ENCODE measurements around the gene BMI1. TPM values are rescaled to one million over a fixed set of nuclear protein-coding genes. Genes with fewer than 3 reads are reported as not detected.

The BMI1 gene
- total and polyA plus RNA-seq, 2 of the 4 experiments (the other 2 are of a cell fraction) = 19.7 to 25.8 TPM

DNA sequence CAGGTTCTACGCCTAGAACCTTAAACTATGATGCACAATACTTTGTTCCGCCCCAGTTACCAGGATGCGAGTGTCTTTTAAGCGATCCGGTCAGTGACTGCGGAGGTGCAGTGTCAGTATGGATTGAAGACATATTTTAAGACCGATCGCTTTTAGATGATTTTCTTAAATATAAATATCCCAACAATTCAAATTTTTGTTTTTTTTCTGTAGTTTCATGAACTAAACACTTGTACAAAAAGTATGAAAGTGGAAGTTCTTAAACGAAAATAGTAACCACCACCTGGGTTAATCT lies 3.9 kb upstream of the BMI1 start:
- TF ChIP-seq CHD1 (IDR thresholded peaks at IDR 0.05; ENCODE audit: low read depth, low read length) (no peak), BHLHE40 (IDR thresholded peaks at IDR 0.05; ENCODE audit: low read depth, low read length) (no peak), NFE2L2 (IDR thresholded peaks at IDR 0.05; ENCODE audit: low read depth, low read length) (no peak), MAZ (IDR thresholded peaks at IDR 0.05; ENCODE audit: borderline replicate concordance, low read depth, low read length) (no peak)
- POLR2A ChIA-PET (ENCODE audit: unreplicated experiment) = no interaction called here
- H4K5ac ChIP-seq (ENCODE audit: low read depth, low read length) = peak overlapping the region; percentile 61; the same call in 1 of the 2 replicates

More for the DNA sequence above, 3.9 kb upstream of the BMI1 start:
- Histone ChIP-seq H3K9me1 (ENCODE audit: insufficient read depth, low read length) (no peaks in the 10 kb centered on the region; the same call in 1 of the 2 replicates), H4K8ac (ENCODE audit: low read depth in 2 of 2, low read length in 2 of 2) (peak overlapping the region; percentile 14 to 43; a peak in 2 of 4 replicates), H2BK5ac (ENCODE audit: low read depth, low read length, poor library complexity, severe bottlenecking) (peak overlapping the region; percentile 67), H3K14ac (replicated peaks; ENCODE audit: low read depth, low read length) (peak overlapping the region; percentile 77), H3K4me3 (ENCODE audit: insufficient read depth, low read depth, low read length) (peak overlapping the region; percentile 76), H3K79me1 (ENCODE audit: low read depth in 1 of 2, low read length in 2 of 2) (peaks cover 5 to 12% of the 10 kb centered on the region in 2 experiments), H2AK5ac (ENCODE audit: low read depth, low read length) (no peak overlapping the region; the same call in 1 of the 2 replicates), H3K27me3 (ENCODE audit: control insufficient read depth, insufficient read depth, low read length) (peaks cover 4% of the 10 kb centered on the region), H3K27ac (ENCODE audit: insufficient read depth, low read length) (peak overlapping the region; percentile 93), H3K36me3 (ENCODE audit: control insufficient read depth, insufficient read depth, low read length) (no peaks in the 10 kb centered on the region), H2BK20ac (ENCODE audit: low read depth, low read length) (no peak overlapping the region), H2BK15ac (ENCODE audit: low read depth, low read length) (no peak overlapping the region), H3K9me3 (ENCODE audit: control insufficient read depth, insufficient read depth, low read length) (0 out of 2 replicates have a peak, but pooled peaks cover 1% of the 10 kb centered on the region), H3K9ac (ENCODE audit: low read depth, low read length) (peak overlapping the region; percentile 81), H3K4me1 (ENCODE audit: control insufficient read depth, insufficient read depth, low read length) (no peaks in the 10 kb centered on the region), H4K91ac (ENCODE audit: insufficient read depth, low read depth, low read length) (no peak overlapping the region), H2AK9ac (replicated peaks; ENCODE audit: low read depth, low read length, poor library complexity) (peak overlapping the region; percentile 10), H2BK120ac (ENCODE audit: low read depth, low read length) (no peak overlapping the region), H3K56ac (ENCODE audit: extremely low read depth, insufficient read depth, low read length) (peak overlapping the region; percentile 87; the same call in 1 of the 2 replicates), H3K4ac (ENCODE audit: low read depth, low read length) (peak overlapping the region; percentile 87; the same call in 1 of the 2 replicates), H3K18ac (ENCODE audit: low read depth, low read length) (peak overlapping the region; percentile 30; the same call in 1 of the 2 replicates), H4K20me1 (ENCODE audit: insufficient read depth, low read length) (no peaks in the 10 kb centered on the region), H3K23ac (ENCODE audit: low read depth, low read length) (peak overlapping the region; percentile 44), H2AFZ (replicated peaks; ENCODE audit: low read length, poor library complexity) (peak overlapping the region; percentile 99), H3K4me2 (ENCODE audit: low read depth, low read length) (peak overlapping the region; percentile 96)
- CTCF ChIA-PET = interaction anchor here (0.6 kb wide), 1 partner anchor 199 kb away, joined by 3 read pairs; no protein-coding TSS in a partner anchor
- no peak for DNase-seq
- BruUV-seq (replicated peaks) = no TSS peak
- no CpG with 5 or more reads among the region's 9 CpGs for WGBS, 2 experiments (ENCODE audit: extremely low coverage in 2 of 2, insufficient read length in 1 of 2)
- intact Hi-C loops (cut with micrococcal nuclease) = loop anchor here (2.0 to 5.0 kb wide), 3 partner anchors 314 to 820 kb away; partner anchors contain the start of genes DNAJC1 and PIP4K2A
- dilution Hi-C loops (cut with HindIII; ENCODE audit: low sequenced_read_pairs, unreplicated experiment) = no loop called here
- in situ Hi-C loops (cut with MboI; ENCODE audit: low sequenced_read_pairs) = loop anchor here (10.0 to 25.0 kb wide), 3 partner anchors 312 to 805 kb away; partner anchors contain the start of gene DNAJC1
- no peak for ATAC-seq (ENCODE audit: low read depth)
